Esophagus squamous epithelium (tissue), 5 donors: ENCODE measurements around the gene TNS1. TPM values are rescaled to one million over a fixed set of nuclear protein-coding genes. Genes with fewer than 3 reads are reported as not detected.

Experiments
- DNase-seq: peaks from one replicate; lab custom pipeline; 2025; lab: John Stamatoyannopoulos, UW
- H3K27ac ChIP-seq, 4 donors: fragments of 200-600 bp; sonication (generic); one replicate each; pipeline ENCODE4 v1.5.1; 2016 to 2019; ENCODE audit warnings: mild to moderate bottlenecking in 1 of 4
- H3K27me3 ChIP-seq, 4 donors: fragments of 200-600 bp; sonication (generic); 1 replicate in 3 of 4; 2 replicates in 1 of 4; pipeline versions ENCODE4 v1.5.1 to v1.6.0; 2017 to 2021; ENCODE audit warnings: antibody characterized with exemption in 1 of 4
- H3K36me3 ChIP-seq, 3 donors: fragments of 200-600 bp; sonication (generic); one replicate each; pipeline ENCODE4 v1.5.1; 2016 to 2019
- H3K4me1 ChIP-seq, 3 donors: fragments of 200-600 bp; sonication (generic); one replicate each; pipeline ENCODE4 v1.5.1; 2017 to 2019
- H3K4me3 ChIP-seq, 4 donors: fragments of 200-600 bp; sonication (generic); 1 replicate in 3 of 4; 2 replicates in 1 of 4; pipeline ENCODE4 v1.5.1; 2016 to 2019; ENCODE audit warnings: mild to moderate bottlenecking in 2 of 4, moderate library complexity in 1 of 4
- H3K9me3 ChIP-seq, 3 donors: fragments of 200-600 bp; sonication (generic); one replicate each; pipeline ENCODE4 v1.5.1; 2016 to 2019
- CTCF ChIP-seq, 6 experiments: fragments of 450-650 bp in 4 of 6; fragments of 200-600 bp in 2 of 6; sonication (generic) in 2 of 6; IDR thresholded peaks; one replicate each; pipeline ENCODE4 v1.5.1; 2016 to 2019; ENCODE audit warnings: antibody characterized with exemption in 6 of 6, mild to moderate bottlenecking in 4 of 6, moderate library complexity in 4 of 6
- POLR2A ChIP-seq, 4 donors: fragments of 450-650 bp; IDR thresholded peaks; one replicate each; pipeline ENCODE4 v1.6.1; 2017; ENCODE audit warnings: antibody characterized with exemption in 4 of 4, mild to moderate bottlenecking in 4 of 4, moderate library complexity in 3 of 4
- WGBS, 2 donors: methylation state at CpG; one replicate each; pipeline ENCODE4 v1.1.5; 2018; 5-methylcytosine and 5-hydroxymethylcytosine counted together
- intact Hi-C: fragments of 100-400 bp; cut with DNase I; formaldehyde crosslinking; loops from one replicate; pipeline ENCODE4 v1.15.0; 2022
- total RNA-seq, 4 donors: library from RNA; depleted of rRNA; stranded (reverse); fragments of >200 nt; gene quantifications; one replicate each; pipeline ENCODE4 v1.1.0, GENCODE V29; 2016
- donor health status: DM: yes; HTN: yes; CAD: no.

The TNS1 gene
- total RNA-seq, 4 donors from 2014 or later = 34.7 to 201 (median 59.2) TPM

DNA sequence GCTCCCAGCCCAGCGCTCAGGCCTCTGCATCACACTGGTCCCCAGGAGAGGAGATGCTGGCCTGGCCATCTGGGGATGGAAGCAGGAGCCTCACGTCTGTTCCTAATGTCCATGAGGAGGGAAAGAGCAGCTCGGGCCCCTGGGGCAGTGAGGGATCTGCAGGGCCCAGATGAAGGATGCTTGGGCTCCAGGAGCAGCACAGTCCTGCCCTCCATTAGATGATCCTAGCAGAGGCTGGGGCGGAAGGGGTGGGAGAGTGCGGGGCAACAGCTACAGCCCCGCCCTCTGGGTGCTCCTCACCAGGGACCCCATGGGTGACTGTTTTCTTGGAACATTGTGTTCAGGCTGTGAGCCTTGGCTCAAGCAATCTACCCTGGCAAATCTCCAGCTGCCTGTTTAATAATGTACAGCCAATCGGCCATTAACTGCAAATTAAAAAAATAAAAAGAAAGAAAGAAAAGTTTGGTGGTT, 49.7 kb downstream of the TNS1 start:
- H3K4me1 ChIP-seq = peaks cover 21 to 96% (median 64%) of the 10 kb centered on the region in 3 donors
- no peak for DNase-seq
- H3K9me3 ChIP-seq = no peaks in the 10 kb centered on the region
- H3K36me3 ChIP-seq = no peaks in the 10 kb centered on the region
- H3K27me3 ChIP-seq = no peaks in the 10 kb centered on the region
- H3K27ac ChIP-seq = peak overlapping the region; percentile 71 to 92 (median 88)
- intact Hi-C loops = no loop called here
- TF ChIP-seq CTCF (IDR thresholded peaks at IDR 0.05) (no peak), POLR2A (IDR thresholded peaks at IDR 0.05) (no peak)
- no peak overlapping the region for H3K4me3 ChIP-seq
- WGBS, 2 donors = 33 to 75% methylated on average over 2 to 4 of the region's 7 CpGs

DNA sequence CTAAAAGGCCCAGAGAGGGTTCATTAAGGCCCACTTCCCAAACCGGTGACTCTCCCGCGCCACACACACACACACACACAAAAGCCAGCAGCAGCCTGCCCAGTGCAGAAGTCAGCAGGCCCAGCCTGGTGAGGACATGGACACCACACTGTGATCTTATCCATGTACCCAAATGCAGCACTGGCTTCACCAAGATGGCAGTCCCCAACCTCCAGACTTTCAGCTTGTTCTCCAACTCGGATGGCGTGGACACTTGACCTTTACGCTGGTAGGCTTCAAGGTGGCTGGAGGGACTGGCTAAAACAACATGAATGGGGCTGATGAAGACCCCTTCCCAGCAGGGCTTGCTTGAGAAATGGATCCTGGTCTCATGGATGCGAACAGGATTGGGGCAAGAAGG, 50.4 kb downstream of the TNS1 start:
- no peak for DNase-seq
- Histone ChIP-seq H3K4me3 (no peak overlapping the region), H3K36me3 (no peaks in the 10 kb centered on the region), H3K9me3 (no peaks in the 10 kb centered on the region), H3K27ac (peak overlapping the region; percentile 71 to 92 (median 88)), H3K27me3 (no peaks in the 10 kb centered on the region), H3K4me1 (peaks cover 21 to 100% (median 64%) of the 10 kb centered on the region in 3 donors)
- WGBS, 2 donors = 90 to 100% methylated on average over 3 to 4 of the region's 7 CpGs
- intact Hi-C loops = no loop called here
- no peak for TF ChIP-seq POLR2A (IDR thresholded peaks at IDR 0.05)
- no peak for TF ChIP-seq CTCF (IDR thresholded peaks at IDR 0.05)

DNA sequence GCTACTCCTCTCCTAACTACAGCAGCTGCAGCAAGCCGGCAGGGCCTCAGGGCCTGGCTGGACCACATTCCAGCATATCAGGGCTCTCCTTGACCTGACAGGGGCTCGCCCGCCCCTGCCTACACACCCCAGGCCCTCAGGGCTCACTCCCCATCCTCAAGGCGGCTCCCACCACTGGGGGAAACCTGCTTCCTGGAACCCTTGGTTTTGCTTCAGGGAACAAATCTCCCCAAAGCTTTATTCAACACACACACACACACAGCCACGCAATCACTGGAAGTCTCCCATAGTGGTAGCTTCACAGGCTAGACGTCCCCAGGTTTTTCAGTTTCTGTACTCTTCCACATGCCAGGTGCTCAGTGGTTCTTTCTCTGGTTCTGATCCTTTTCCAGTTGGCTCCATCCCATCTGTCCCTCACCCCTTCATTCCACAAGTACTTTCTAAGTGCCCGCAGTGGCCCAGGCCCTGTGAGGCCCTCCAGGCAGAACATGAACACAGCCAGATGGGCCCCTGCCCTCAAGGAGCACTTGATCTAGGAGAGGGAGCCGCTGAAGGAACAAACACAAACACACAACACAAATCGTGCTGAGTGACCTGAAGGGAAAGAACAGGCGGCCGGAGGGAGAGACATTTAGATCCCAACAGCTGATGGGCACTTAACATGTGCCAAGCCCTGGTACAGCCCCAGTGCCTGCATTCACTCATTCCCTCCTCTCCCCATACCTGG, 51.1 kb downstream of the TNS1 start:
- DNase-seq = no peak

DNA sequence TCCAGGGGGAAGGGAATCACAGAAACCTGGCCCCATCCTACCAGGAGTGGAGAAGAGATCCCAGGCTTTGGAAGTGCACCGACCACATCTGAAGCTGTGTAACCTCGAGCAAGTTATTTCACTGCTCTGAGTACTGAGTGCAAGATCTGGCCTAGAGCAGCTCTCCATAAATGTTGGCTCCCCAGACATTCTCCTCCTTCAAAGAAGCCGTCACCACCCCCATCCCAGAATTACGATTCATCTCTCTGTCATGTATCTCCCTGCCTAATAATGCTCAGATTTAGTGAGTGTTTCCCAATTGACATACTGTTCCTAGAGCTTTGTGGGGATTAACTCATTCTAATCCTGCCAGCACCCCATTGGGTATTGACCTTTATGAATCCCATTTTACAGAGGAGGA, 51.7 kb downstream of the TNS1 start:
- Histone ChIP-seq H3K36me3 (no peaks in the 10 kb centered on the region), H3K4me1 (peaks cover 21 to 92% (median 66%) of the 10 kb centered on the region in 3 donors), H3K4me3 (no peak overlapping the region), H3K27me3 (no peaks in the 10 kb centered on the region), H3K27ac (peak overlapping the region; percentile 13 to 92 (median 88)), H3K9me3 (no peaks in the 10 kb centered on the region)
- TF ChIP-seq CTCF (IDR thresholded peaks at IDR 0.05) (no peak), POLR2A (IDR thresholded peaks at IDR 0.05) (no peak)
- intact Hi-C loops = no loop called here
- 34 to 37% methylated on average over 3 to 4 of the region's 4 CpGs for WGBS, 2 donors
- no peak for DNase-seq

More for the DNA sequence above, 51.1 kb downstream of the TNS1 start:
- Histone ChIP-seq H3K27me3 (no peaks in the 10 kb centered on the region), H3K27ac (peak overlapping the region; percentile 71 to 92 (median 88)), H3K4me1 (peaks cover 21 to 97% (median 64%) of the 10 kb centered on the region in 3 donors), H3K4me3 (no peak overlapping the region), H3K36me3 (no peaks in the 10 kb centered on the region), H3K9me3 (no peaks in the 10 kb centered on the region)
- WGBS, 2 donors = 40 to 48% methylated on average over 5 to 9 of the region's 11 CpGs
- TF ChIP-seq POLR2A (IDR thresholded peaks at IDR 0.05) (no peak), CTCF (IDR thresholded peaks at IDR 0.05) (no peak)
- intact Hi-C loops = no loop called here

DNA sequence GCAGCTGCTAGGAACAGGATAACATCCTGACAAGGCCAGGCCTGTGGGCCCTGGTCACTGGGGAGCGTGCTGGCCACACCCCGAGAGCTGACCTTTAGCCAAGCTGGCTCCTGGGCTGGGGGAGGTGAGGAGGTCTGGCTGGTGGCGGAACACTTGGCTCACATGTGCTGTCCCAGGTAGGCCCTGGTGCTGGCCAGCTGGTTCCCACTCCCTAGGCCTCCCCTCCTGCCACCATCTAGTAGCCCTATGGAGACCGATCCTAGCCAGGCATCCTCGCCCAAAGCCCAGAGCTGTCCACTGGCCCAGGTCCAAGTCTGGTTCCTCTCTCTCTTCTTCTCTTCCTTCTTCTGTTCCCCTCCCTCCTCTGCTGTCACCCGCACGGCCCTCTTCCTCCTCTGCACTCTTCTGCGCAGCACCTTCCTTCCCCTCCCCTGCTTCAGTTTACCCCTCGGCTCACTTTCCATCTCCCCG, 52.4 kb downstream of the TNS1 start:
- peaks cover 21 to 92% (median 70%) of the 10 kb centered on the region in 3 donors for H3K4me1 ChIP-seq
- peak overlapping the region in 1 of 4 donors; percentile 12 for H3K4me3 ChIP-seq
- no peaks in the 10 kb centered on the region for H3K9me3 ChIP-seq
- H3K36me3 ChIP-seq = no peaks in the 10 kb centered on the region
- TF ChIP-seq POLR2A (IDR thresholded peaks at IDR 0.05) (no peak), CTCF (IDR thresholded peaks at IDR 0.05) (no peak)
- H3K27ac ChIP-seq = peak overlapping the region; percentile 13 to 92 (median 88)
- intact Hi-C loops = no loop called here
- no peaks in the 10 kb centered on the region for H3K27me3 ChIP-seq
- no peak for DNase-seq
- WGBS, 2 donors = 69 to 73% methylated on average over 7 to 10 of the region's 10 CpGs
